GM12875 (cell line): ENCODE results near the gene UTP14C.
"Not testable (repeated sequence)": the region's sequence is repeated elsewhere in the genome, so short reads cannot be mapped to it uniquely, and the experiment has no call there.

Source experiments
- H3K4me3 ChIP-seq: one replicate; pipeline ENCODE4 v1.5.1; 2011; ENCODE audit warnings: low read depth, low read length, control low read depth
- TF ChIP-seq, protein P1 (sequence below): IDR thresholded peaks from 2 replicates; pipeline ENCODE4 v1.5.1; 2011; ENCODE audit warnings: low read depth, mild to moderate bottlenecking, control low read depth, inconsistent platforms, low read length, moderate library complexity, borderline replicate concordance; ENCODE audit not compliant: insufficient read depth

UTP14C gene

GRCh38 chr13:52051400-52051799, 26.9 kb downstream of the UTP14C start:
- TF ChIP-seq, protein P1, sequence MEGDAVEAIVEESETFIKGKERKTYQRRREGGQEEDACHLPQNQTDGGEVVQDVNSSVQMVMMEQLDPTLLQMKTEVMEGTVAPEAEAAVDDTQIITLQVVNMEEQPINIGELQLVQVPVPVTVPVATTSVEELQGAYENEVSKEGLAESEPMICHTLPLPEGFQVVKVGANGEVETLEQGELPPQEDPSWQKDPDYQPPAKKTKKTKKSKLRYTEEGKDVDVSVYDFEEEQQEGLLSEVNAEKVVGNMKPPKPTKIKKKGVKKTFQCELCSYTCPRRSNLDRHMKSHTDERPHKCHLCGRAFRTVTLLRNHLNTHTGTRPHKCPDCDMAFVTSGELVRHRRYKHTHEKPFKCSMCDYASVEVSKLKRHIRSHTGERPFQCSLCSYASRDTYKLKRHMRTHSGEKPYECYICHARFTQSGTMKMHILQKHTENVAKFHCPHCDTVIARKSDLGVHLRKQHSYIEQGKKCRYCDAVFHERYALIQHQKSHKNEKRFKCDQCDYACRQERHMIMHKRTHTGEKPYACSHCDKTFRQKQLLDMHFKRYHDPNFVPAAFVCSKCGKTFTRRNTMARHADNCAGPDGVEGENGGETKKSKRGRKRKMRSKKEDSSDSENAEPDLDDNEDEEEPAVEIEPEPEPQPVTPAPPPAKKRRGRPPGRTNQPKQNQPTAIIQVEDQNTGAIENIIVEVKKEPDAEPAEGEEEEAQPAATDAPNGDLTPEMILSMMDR = no peak
- H3K4me3 ChIP-seq = no peak overlapping the region

DNA sequence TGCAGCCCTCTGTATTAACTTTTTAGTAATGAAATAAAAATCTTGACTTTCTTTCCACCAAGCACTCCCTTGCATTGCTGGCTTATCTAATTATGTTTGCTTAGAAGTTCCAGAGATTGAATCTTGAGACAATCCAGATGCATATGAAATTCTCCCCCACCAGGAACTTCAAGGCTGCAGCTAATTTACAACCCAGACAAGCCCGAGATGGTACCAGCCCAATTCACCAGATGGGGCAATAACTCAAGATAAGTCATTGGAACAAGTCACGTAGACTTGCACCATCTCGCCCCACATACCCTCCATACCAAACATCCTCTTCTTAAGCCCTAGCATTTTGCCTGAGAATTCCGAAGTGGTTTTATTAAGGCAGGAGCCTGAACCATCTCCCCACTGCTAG, 29.0 kb downstream of the UTP14C start:
- H3K4me3 ChIP-seq = no peak overlapping the region
- TF ChIP-seq, protein P1 = no peak

DNA sequence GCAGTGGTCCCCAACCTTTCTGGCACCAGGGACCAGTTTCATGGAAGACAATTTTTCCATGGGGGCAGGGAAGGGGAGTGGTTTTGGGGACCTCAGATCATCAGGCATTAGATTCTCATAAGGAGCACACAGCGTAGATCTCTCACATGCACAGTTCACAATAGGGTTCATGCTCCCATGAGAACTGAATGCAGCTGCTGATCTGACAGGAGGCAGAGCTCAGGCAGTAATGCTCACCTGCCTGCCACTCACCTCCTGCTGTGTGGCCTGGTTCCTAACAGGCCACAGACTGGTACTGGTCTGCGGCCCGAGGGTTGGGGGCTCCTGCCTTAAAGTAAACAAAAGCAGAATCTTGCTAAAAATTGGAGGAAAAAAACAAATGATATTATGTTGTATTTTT, 36.6 kb downstream of the UTP14C start:
- H3K4me3 ChIP-seq = not testable (repeated sequence)

- TF ChIP-seq, protein P1 = no peak
- no peak overlapping the region for H3K4me3 ChIP-seq
These were observed 37.1 kb downstream of the UTP14C start for GRCh38 chr13:52061587-52061986.

- TF ChIP-seq, protein P1 = no peak
- no peak overlapping the region for H3K4me3 ChIP-seq
These were observed 42.7 kb downstream of the UTP14C start for GRCh38 chr13:52067237-52067636.

DNA sequence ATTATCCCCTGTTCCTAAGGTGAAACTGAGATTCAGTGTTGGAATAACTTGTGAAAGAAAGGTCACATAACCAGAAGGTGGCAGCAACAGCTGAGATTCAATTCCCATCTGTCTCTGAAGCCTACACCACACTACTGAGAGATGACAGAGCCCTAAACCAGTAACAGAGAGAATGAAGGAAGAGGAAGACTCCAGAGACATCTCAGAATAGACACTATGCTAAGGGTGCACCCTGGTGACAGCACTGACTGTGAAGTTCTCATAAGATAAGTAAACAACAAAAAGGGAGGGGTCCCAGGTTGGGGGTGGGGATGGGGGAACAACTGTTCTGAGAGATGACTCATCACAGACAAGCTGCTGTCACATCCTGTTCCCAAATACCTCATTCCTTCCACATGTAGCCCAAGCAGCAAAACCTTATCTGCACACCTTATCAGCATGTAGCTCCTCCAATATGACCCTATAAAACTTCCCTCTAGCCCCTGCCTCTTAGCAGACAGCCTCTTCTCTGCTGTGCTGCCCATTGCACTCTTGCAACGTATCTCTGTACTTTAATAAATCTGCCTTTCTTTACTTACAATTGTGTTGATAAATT, 46.5 kb downstream of the UTP14C start:
- no peak overlapping the region for H3K4me3 ChIP-seq

More for the DNA sequence above, 46.5 kb downstream of the UTP14C start:
- TF ChIP-seq, protein P1 = no peak
